ENCODE measurements around the gene PCF11.

The PCF11 gene

GRCh38 chr11:83153764-83154163, 3.2 kb upstream of the PCF11 start:
- in situ Hi-C loops (cut with MboI; ENCODE audit: low sequenced_read_pairs): no loop called here

GRCh38 chr11:83156144-83156995, 561 bp upstream of the PCF11 start:
- in situ Hi-C loops (cut with MboI; ENCODE audit: low sequenced_read_pairs): no loop called here

- in situ Hi-C loops (cut with MboI; ENCODE audit: low sequenced_read_pairs): no loop called here
Measured at GRCh38 chr11:83157594-83158356, 844 bp downstream of the PCF11 start.

GRCh38 chr11:83158357-83158786, 1.4 kb downstream of the PCF11 start:
- in situ Hi-C loops (cut with MboI; ENCODE audit: low sequenced_read_pairs): no loop called here

GRCh38 chr11:83158965-83159901, 2.3 kb downstream of the PCF11 start:
- in situ Hi-C loops (cut with MboI; ENCODE audit: low sequenced_read_pairs): no loop called here

GRCh38 chr11:83159902-83160865, 3.3 kb downstream of the PCF11 start:
- in situ Hi-C loops (cut with MboI; ENCODE audit: low sequenced_read_pairs): no loop called here

- in situ Hi-C loops (cut with MboI; ENCODE audit: low sequenced_read_pairs): no loop called here
Measured at GRCh38 chr11:83161610-83162199, 4.8 kb downstream of the PCF11 start.

GRCh38 chr11:83162377-83162776, 5.4 kb downstream of the PCF11 start:
- in situ Hi-C loops (cut with MboI; ENCODE audit: low sequenced_read_pairs): no loop called here

- in situ Hi-C loops (cut with MboI; ENCODE audit: low sequenced_read_pairs): no loop called here
Measured at GRCh38 chr11:83166193-83166866, 9.4 kb downstream of the PCF11 start.

GRCh38 chr11:83168756-83169155, 11.8 kb downstream of the PCF11 start:
- in situ Hi-C loops (cut with MboI; ENCODE audit: low sequenced_read_pairs): no loop called here

GRCh38 chr11:83170865-83171264, 13.9 kb downstream of the PCF11 start:
- in situ Hi-C loops (cut with MboI; ENCODE audit: low sequenced_read_pairs): no loop called here

- in situ Hi-C loops (cut with MboI; ENCODE audit: low sequenced_read_pairs): no loop called here
Measured at GRCh38 chr11:83172551-83172950, 15.6 kb downstream of the PCF11 start.

- in situ Hi-C loops (cut with MboI; ENCODE audit: low sequenced_read_pairs): no loop called here
Measured at GRCh38 chr11:83174008-83174407, 17.1 kb downstream of the PCF11 start.

- in situ Hi-C loops (cut with MboI; ENCODE audit: low sequenced_read_pairs): no loop called here
Measured at GRCh38 chr11:83175815-83176214, 18.9 kb downstream of the PCF11 start.

GRCh38 chr11:83181815-83182214, 24.9 kb downstream of the PCF11 start:
- in situ Hi-C loops (cut with MboI; ENCODE audit: low sequenced_read_pairs): no loop called here

- in situ Hi-C loops (cut with MboI; ENCODE audit: low sequenced_read_pairs): no loop called here
Measured at GRCh38 chr11:83185767-83186166, 28.8 kb downstream of the PCF11 start.

- in situ Hi-C loops (cut with MboI; ENCODE audit: low sequenced_read_pairs): no loop called here
Measured at GRCh38 chr11:83187465-83187864, 30.5 kb downstream of the PCF11 start.

GRCh38 chr11:83191491-83191890, 34.6 kb downstream of the PCF11 start:
- in situ Hi-C loops (cut with MboI; ENCODE audit: low sequenced_read_pairs): no loop called here

- in situ Hi-C loops (cut with MboI; ENCODE audit: low sequenced_read_pairs): no loop called here
Measured at GRCh38 chr11:83191986-83192385, 35.1 kb downstream of the PCF11 start.

All from HL-60/S4 (cell line).